Coronary artery (tissue), 2 donors: Measurements from ENCODE around the gene CHDH.

Experiments used
- DNase-seq: peaks from one replicate; pipeline ENCODE4 v3.0.0-alpha.2; 2017; ENCODE audit warnings: low spot score
- H3K27ac ChIP-seq, 2 donors: fragments of 200-600 bp; sonication (generic); one replicate each; pipeline ENCODE4 v1.5.1; 2016 to 2019
- H3K4me3 ChIP-seq: fragments of 200-600 bp; sonication (generic); 2 replicates; pipeline ENCODE4 v1.5.1; 2016; ENCODE audit warnings: mild to moderate bottlenecking, moderate library complexity
- TF ChIP-seq, protein P1 (sequence below): fragments of 200-600 bp; sonication (generic); IDR thresholded peaks from one replicate; pipeline ENCODE4 v1.5.1; 2019; ENCODE audit warnings: antibody characterized with exemption

CHDH gene

DNA sequence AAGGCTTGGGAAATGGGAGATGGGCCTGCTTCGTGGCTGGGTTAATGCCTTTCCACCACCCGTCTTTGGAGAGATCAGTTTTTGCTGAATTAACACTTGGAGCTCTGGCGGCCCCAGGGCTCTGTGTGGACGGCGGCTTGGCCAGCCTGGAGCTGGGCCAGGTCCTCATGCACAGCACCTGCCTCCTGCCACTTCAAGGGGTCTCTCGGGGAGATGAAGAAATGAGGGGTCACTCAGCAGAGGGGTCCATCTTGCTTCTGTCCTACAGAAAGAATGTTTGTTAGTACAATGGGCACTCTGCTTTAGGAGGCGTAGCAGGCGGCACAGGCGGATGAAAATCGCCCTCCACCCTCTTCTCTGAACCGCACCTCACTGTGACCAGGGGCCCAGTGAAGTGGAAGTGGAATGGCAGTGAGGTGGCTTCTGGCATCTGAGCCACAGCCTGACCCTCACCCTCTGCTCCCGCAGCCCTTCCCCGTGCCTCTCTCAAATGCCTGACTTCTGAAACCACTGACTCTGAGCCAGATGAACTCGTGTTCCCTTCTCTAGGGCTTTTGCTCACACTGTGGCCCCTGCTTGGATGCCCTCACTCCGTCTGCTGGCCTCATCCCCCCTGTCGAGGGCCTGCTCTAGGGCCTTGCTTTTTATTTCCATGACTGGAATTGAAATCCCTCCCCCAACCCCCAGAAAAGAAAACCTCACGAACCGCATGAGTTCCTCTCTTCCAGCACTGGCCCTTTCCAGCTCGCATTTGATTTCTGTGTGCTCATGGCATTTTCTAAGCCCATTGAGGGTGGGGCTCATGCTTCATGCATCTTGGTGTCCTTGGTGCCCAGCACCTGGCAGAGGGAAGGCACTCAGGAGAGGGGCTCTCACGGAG lies 42.2 kb downstream of the CHDH start:
- DNase-seq = no peak
- H3K4me3 ChIP-seq = no peak overlapping the region
- TF ChIP-seq, protein P1, sequence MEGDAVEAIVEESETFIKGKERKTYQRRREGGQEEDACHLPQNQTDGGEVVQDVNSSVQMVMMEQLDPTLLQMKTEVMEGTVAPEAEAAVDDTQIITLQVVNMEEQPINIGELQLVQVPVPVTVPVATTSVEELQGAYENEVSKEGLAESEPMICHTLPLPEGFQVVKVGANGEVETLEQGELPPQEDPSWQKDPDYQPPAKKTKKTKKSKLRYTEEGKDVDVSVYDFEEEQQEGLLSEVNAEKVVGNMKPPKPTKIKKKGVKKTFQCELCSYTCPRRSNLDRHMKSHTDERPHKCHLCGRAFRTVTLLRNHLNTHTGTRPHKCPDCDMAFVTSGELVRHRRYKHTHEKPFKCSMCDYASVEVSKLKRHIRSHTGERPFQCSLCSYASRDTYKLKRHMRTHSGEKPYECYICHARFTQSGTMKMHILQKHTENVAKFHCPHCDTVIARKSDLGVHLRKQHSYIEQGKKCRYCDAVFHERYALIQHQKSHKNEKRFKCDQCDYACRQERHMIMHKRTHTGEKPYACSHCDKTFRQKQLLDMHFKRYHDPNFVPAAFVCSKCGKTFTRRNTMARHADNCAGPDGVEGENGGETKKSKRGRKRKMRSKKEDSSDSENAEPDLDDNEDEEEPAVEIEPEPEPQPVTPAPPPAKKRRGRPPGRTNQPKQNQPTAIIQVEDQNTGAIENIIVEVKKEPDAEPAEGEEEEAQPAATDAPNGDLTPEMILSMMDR = no peak
- no peak overlapping the region for H3K27ac ChIP-seq

DNA sequence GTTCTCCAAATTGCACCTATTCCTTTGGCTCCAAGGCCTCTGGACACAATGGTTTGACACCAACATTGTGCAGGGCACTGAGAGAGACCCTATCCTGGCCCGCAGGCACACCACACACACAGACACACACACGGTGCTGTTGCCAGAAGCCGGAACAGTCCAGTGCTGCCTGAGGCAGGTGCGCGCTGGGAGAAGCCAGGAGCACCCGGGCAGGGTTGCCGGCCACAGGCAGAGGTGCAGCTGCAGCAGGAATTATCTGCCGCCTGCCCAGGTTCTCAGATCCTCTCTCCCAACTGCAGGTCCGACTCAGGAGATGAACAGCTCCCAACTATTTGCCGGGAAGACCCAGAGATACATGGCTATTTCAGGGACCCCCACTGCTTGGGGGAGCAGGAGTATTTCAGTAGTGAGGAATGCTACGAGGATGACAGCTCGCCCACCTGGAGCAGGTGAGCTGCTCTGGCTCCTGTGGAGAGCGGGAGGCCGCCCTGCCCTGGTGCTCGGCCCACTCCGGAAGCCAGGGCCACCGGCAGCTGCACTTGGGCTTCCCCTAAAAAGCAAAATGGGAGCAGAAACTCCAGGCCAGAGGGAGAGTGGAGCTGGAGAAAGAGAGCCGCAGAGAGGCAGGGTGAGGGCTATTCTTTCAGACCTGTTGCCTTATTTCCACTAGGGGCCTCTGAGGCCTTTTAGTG lies 42.9 kb downstream of the CHDH start:
- Histone ChIP-seq H3K4me3 (no peak overlapping the region), H3K27ac (no peak overlapping the region)
- TF ChIP-seq, protein P1 = no peak
- no peak for DNase-seq

DNA sequence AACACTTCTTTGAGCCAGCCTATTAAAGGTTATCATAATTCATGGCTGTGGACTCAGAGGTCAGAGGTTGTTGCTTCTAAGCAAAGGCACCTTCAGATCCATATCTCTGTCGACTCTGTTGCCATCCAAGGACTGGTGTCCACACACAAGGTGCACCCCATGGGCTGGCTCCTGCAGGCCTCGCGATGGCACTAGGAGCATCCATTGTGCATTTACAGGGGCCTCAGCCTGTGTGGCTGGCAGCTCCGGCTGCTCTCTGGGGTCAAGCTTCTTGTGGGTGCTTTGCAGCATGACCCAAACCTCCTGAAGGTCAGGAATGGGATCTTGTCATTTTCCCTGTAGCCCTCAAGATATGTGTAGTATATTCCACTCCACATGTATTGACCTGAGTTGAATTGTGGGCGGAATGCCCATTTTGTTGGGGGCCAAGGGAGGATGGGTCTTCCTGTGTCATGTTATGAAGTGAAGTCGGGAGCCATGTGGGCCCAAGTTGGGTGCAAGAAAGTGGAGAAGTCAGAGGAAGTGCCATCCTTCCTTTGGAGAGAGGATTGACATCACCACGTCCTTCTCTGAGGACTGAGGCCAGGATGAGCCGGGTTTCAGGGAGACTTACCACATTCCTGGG lies 43.9 kb downstream of the CHDH start:
- Histone ChIP-seq H3K27ac (no peak overlapping the region), H3K4me3 (no peak overlapping the region)
- TF ChIP-seq, protein P1 = no peak
- DNase-seq = no peak

DNA sequence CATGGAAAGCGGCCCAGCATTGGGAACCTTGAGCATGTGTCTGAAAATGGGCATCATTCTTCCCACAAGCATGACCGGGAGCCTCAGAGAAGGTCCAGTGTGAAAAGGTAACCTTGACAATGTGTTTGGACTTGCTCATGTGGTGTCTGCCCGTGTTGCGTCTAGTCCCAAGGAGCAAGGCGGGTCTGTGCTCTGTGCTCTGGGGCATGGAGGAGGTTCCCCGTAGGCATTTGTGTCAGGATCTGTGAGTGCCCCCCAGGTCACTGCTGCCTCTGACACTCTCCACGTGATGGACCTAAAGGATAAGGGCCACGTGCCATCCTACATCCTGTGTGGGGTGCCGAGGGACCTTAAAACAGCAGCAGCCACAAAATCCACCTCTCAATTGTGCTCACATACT lies 44.9 kb downstream of the CHDH start:
- DNase-seq = no peak
- no peak overlapping the region for H3K4me3 ChIP-seq
- no peak overlapping the region for H3K27ac ChIP-seq
- TF ChIP-seq, protein P1 = no peak

DNA sequence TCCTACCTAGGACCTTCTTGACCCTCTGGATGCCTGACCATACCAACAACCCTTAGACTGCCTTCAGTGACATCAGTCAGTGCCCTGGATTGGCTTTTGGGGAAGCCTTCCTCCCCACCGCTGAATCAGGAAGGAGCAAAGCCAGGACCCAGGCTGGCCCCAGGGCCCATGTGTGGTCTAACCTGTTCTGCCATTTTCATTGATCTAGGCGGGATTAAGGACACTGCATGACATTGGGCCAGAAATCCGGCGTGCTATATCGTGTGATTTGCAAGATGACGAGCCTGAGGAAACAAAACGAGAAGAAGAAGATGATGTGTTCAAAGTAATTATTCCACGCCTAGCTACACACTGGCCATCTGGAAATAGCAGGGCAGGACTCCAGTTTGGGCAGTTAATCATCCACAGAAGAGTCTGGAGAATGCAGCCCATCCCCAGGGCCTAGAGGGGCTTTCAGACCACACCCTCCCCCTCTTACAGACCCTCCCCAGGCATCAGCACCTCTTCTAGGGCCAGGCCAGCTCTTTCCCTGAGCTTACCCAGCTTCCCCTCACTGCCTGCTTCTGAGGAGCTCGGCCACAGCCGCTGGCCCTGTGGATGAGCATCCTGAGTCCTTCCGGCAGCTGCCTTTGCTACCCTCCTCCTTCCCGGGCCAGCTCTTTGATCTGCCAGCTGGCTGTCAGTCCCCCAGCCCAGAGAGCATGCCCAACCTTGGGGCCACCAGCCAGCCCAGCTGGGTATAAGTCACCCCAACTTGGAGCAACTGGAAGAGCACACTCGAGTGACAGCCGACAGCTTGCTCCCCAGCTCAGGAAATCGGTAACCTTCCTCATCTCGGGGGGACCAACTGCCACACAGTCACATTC lies 45.9 kb downstream of the CHDH start:
- no peak for DNase-seq
- Histone ChIP-seq H3K27ac (no peak overlapping the region), H3K4me3 (no peak overlapping the region)
- TF ChIP-seq, protein P1 = no peak

DNA sequence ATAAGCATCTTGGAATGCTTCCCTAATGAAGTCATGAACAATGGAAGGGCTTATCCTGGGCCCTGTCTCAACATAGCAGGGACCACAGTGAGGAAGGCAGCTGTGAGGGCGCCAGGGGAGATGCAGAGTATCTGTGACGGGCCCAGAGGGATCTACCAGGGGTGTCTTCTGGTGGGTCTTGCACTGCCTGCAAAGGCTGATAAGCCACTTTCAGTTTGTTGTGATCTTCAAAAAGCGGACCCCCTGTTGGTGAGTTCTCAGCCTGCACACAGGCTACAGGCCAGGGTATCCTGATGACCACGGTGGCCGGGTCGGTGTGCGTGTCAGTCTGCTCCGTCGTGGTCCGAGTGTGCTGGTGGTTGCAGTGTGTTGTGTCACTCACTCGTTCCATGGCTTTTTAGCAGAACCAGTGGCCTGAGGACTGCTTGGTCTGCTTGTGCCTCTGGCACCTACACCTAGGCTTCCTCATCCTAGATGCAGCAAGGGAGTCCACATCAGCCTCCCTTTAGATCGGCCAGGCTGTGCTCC lies 46.8 kb downstream of the CHDH start:
- TF ChIP-seq, protein P1 = no peak
- DNase-seq = no peak
- Histone ChIP-seq H3K4me3 (no peak overlapping the region), H3K27ac (no peak overlapping the region)
